Stimulated activated CD8-positive, alpha-beta memory T cell treated with anti-CD3 and anti-CD28 coated beads, Interleukin-7, amount 100 ng/mL, for 4 hours (primary cell): Measurements from ENCODE around the gene TEX12.

Source experiments
- DNase-seq, 2 donors: peaks; one replicate each; pipeline ENCODE4 v3.0.0-alpha.2; 2020; ENCODE audit warnings: low read depth in 2 of 2

The TEX12 gene

DNA sequence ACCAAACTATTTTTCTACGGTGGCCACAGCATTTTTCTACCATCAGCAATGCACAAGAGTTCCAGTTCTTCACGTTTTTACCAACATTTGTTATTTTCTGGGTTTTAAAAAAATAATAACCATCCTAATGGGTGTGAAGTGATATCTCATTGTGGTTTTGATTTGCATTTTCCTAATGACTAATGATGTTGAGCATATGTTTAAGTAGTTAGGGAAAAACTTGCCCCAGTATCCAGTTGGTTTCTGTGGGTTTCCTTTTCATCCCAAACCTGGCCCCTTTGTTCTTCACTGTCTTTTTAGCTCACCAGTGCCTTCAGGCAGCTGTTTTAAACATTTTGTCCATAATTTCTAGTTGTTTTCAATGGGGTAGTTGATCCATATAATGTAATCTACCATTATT, 44.4 kb downstream of the TEX12 start:
- DNase-seq = no peak

DNA sequence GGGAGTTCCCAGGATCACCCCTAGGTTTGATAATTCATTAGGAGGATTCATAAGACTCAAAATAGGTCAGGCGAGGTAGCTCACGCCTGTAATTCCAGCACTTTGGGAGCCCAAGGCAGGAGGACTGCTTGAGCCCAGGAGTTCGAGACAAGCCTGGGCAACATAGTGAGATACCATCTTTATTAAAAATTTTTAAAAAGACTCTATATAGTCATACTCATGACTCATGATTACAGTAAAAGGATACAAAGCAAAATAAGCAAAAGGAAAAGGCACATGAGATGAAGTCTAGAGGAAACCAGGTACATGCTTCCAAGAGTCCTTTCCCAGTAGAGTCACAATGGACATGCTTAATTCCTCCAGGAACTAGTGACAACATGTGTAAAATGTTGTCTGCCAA, 45.1 kb downstream of the TEX12 start:
- no peak for DNase-seq

DNA sequence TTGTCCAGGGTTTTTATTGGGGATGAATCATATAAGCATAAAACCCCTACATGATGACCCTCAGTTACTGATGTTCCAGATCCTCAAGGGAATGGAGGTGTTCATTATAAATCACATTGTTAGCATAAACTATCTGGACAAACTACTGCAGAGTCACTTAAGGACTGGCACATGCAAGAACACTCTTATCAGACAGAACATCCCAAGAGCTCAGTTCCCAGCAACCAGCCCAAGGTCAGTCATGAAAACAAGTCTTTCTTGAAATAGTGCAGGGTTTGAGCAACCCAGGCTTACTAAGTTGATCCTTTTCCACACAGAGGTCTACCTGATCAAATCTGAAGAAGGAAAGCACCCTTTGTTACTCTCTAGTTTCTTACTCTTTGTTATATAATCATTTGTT, 45.5 kb downstream of the TEX12 start:
- no peak for DNase-seq

DNA sequence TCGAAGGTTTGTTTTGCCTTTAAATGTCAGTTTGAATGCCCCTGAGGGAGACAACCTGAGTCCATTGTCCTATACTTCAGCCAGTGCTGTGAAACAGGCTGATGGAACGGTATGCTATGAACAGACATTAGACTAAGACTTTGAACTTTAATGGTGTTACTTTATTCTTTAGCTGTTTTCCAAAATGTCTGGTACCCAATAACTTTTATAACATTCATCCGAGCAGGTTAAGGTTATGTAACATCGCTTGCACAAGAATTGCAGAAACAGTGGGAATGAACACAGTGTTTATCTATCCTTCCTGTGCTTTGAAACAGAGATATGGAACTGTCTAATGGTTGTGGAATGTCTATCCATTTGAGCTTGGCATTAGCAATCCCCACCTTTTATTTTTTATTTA, 46.6 kb downstream of the TEX12 start:
- DNase-seq = no peak

DNA sequence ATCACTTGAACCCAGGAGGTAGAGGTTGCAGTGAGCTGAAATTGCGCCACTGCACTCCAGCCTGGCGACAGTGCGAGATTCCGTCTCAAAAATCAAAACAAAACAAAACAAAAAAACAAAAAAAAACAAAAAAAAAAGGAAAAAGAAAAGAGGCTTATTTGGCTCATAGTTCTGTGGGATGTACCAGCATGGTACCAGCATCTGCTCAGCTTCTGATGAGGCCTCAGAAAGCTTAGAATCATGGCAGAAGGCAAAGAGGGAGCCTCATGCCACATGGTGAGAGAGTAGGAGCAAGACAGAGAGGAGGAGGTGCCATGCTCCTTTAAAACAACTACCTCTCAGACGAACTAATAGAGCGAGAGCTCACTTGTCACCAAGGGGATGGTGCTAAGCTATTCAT, 48.4 kb downstream of the TEX12 start:
- DNase-seq = no peak

DNA sequence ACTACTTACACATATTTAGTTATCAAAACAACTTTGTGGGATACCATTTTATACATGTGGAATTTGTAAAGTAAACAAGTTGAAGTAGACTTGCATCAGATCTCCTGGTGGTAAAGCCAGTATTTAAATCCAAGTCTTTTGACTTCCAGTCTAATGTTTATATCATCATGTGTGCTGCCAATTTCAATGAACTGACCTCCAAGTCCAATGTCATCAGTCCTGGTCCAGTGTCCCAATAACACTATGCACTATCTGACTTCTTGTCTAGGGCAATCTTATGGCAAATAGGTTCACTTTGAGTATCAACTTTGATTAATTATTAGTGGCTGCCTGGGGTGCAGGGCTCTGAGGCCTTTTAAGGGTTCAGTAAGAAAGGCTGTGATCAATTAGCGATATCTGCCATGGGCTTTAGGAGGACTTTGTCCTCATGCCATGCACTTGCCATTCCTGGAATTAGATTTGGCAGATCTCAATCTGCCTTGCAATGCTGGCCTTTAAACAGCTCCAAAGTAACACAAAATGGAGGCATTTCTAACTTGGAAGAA, 49.5 kb downstream of the TEX12 start:
- DNase-seq = no peak

DNA sequence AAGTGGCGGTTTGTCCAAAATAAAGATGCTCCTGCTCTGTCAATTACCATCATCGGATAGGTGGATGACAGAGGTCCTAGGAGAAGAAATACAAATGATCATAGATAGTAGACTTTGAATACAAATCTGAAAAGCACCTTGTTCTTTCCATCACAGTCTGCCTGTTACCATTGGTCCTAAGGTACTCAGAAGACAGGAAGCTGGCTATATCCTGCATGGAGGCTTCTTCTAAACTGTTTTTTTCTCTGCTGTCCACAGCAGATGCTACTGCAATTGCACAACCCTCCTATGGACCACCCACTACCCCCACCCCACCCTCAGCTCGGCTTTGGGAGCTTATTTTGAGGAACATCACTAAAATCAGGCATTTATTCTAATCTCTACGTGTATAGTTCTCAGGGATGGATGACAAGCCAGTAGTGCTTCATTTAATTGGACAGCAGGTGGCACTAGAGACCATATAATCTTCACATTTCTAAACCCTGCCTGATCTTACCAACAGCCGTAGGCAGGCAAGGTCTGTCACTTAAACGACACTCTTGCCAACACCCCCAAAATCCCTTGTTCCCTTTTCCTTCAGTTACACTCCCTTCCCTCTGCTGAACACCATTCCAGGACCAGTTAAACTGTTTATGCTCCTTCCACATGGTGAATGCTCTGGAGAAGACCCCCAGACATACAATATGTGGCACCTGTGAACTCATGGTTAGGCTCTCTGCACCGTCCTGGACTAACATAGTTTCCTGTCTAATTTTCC, 52.5 kb downstream of the TEX12 start:
- no peak for DNase-seq

DNA sequence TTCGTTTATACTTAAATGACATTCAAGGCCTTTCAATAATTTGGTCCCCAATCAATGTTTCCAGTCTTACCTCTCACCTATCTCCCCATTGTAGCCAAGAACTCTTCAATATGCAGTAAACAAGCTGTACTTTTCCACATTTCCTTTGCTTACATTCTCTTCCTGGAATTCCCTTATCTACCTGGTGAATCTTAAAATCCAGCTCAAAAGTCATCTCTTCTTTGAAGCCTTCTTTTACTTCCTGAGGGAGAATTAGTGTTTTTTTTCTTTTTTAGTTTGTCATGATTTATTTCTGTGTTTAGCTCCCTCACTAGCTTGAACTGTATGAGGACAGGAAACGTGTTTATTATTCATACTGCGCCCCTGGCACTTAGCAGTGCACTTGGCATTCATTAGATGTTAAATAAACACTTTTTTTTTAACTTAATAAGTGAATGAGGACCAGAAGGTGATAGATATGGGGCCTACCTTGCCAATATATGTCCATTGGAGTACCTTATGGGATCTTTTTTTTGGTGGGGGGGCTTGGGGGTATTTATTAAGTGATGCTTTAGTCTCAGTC, 54.2 kb downstream of the TEX12 start:
- no peak for DNase-seq
